GM12872 (cell line): ENCODE data around the gene LINGO1.

Experiments
- CTCF ChIP-seq: IDR thresholded peaks from 3 replicates; pipeline ENCODE4 v1.5.1; 2011; ENCODE audit warnings: low read depth, mild to moderate bottlenecking, low read length, moderate library complexity; ENCODE audit not compliant: insufficient read depth

LINGO1 gene

DNA sequence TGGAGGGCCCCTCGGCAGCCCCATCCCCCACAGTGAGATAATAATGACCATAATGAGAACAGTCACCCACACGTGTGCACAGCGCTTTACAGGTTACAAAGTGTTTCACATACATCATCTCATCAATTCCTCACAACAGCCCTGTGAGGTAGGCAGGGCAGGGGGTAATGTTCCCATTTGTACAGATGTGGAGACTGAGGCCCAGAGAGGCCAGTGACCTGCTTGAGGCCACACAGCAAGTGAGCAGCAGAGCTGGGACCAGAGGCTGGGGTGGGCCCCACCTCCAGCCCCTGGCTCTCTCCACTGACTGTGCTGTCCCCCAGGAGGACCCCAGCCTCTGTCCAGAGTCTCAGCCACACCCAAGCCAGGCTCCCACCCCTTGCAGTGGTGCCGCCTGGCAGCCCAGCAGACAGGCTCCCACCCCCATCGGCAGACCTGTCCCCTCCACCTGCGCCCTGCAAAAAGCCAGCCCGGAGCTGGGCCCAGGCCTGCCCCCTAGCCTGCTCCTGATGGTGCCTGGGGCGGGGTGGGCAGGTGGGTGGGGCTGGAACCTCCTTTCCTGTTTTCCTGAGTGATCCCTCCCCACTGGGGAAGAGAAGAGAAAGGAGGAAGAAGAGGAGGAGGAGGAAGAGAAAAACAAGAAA lies 19.6 kb downstream of the LINGO1 start:
- TF ChIP-seq CTCF: no peak

GRCh38 chr15:77611767-77612166 lies 20.9 kb downstream of the LINGO1 start:
- TF ChIP-seq CTCF: no peak

- TF ChIP-seq CTCF: no peak
Observed at GRCh38 chr15:77610731-77611130, 22.0 kb downstream of the LINGO1 start.

DNA sequence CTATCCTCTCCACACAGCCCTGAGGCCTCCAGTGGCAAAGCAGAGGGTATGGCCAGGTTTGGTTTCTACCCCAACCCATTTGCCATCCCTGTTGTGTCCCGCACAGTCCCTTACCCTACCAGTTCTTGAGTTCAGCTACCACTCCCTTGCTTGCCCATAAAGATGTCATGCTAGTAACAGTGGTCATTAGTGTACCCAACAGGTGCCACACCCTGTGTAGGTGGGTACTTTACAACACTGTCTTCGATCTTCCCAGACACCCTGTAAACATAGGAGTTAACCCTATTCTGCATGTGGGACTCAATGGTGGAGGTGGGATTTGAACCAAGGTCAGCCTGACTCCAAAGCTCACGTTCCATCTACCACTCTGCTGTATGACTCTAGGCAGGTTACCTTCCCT lies 23.2 kb downstream of the LINGO1 start:
- no peak for TF ChIP-seq CTCF

DNA sequence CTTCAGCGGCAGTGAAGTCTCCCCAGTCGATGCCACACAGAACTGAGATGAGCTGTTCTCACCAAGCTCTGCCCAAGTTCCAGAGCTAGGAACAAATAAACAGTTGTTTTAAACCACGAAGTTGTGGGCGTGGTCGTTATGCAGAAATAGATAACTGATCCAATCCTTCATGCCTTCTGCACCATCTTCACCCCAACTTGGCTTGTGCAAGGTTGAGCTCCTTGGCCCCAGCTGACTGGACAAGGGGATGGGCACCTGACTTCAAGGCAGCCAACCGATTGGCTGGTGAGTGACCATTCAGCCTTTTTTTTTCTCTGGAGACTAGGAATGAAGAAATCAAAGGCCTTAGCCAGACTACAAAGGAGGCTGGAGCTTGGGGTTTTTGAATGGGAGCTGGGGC lies 23.9 kb downstream of the LINGO1 start:
- TF ChIP-seq CTCF: no peak

DNA sequence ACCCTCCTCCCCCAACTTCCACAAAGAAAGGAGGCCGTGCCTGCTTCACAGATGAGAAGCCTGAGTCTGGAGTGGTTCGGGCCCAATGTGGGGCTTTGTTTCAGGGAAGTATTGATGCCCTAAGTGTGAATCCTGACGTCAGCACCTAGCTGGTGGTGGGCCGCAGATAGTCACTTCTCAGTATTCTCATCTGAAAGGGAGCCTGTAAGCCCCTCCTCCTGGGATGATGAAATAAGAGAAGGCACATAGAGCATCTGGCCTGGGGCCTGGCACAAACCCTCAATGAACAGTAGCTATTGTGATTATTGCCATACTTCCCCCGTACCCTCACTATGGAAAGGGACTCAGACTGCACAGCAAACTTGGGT lies 24.8 kb downstream of the LINGO1 start:
- no peak for TF ChIP-seq CTCF

DNA sequence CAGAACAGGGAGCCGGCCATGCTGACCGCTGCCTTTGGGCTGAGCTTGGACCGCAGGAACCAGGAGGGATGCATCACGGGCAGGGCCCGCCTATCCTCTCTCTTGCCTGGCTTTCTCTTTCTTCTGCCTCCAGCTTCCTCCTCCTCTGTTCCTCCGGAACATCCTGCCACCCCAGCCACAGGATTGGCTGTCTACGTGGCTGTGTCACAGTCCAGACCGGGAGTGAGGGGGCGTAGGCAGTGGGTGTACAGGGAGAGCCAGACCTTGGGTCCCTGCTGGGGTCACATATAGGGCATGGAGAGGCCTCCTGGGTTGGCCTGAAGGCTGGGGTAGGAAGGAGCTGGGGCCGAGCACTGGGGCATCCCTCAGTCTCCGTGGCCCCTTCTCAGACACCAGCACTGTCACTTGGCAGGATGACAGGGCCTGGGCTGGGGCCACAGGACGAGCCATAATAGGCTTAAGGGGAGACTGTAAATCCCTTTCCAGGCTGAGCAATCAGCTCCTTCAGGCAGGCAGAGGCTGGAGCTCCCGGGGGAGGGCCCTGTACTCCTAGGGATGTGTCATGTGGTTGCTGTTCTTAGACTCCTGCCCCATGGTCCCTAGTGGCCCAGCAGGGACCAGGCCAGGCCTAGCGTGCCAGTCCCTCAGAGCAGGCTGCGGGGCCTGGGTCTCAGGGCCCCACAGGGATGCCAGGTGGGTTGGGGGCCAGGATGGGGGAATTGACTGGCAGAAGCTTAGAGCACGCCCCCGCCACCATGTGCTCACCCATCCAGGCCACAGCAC lies 25.4 kb downstream of the LINGO1 start:
- no peak for TF ChIP-seq CTCF
